AG04450 (cell line): ENCODE data around the gene MYL5. TPM values are rescaled to one million over a fixed set of nuclear protein-coding genes. Genes with fewer than 3 reads are reported as not detected.

Experiments
- CTCF ChIA-PET: fragments of 300-600, 350-600 bp; formaldehyde crosslinking; extraction: SDS; loops from one replicate; lab custom pipeline; 2022; ENCODE audit warnings: antibody characterized with exemption, inconsistent platforms; lab: Charles Lee
- POLR2A ChIA-PET: fragments of 350-600 bp; formaldehyde crosslinking; extraction: SDS; loops from one replicate; lab custom pipeline; 2021; ENCODE audit warnings: antibody characterized with exemption, inconsistent platforms; lab: Yijun Ruan, JAX
- DNase-seq: peaks from one replicate; pipeline ENCODE4 v3.0.0-alpha.2; 2011; ENCODE audit warnings: low read depth, low spot score
- H3K27ac ChIP-seq: one replicate; pipeline ENCODE4 v1.5.1; 2012; ENCODE audit warnings: low read depth, low read length, control low read depth
- H3K27me3 ChIP-seq: one replicate; pipeline ENCODE4 v1.6.0; 2012; ENCODE audit warnings: low read length; ENCODE audit not compliant: control insufficient read depth, insufficient read depth
- H3K4me3 ChIP-seq: 2 replicates; pipeline ENCODE4 v1.5.1; 2011; ENCODE audit warnings: mild to moderate bottlenecking, low read depth, low read length, control low read depth
- H3K9me3 ChIP-seq: 2 replicates; pipeline ENCODE4 v1.5.1; 2012; ENCODE audit warnings: low read length; ENCODE audit not compliant: control insufficient read depth, insufficient read depth
- CTCF ChIP-seq: IDR thresholded peaks from 2 replicates; pipeline ENCODE4 v1.5.1; 2011; ENCODE audit warnings: low read depth, low read length, control low read depth, inconsistent platforms
- polyA plus RNA-seq: library from polyadenylated mRNA; depleted of rRNA; stranded (reverse); fragments of >200 nt; gene quantifications from 2 replicates; pipeline ENCODE4 v1.2.3, GENCODE V29; 2011

Gene MYL5
- polyA plus RNA-seq, 1 experiment: 12.3 TPM

DNA sequence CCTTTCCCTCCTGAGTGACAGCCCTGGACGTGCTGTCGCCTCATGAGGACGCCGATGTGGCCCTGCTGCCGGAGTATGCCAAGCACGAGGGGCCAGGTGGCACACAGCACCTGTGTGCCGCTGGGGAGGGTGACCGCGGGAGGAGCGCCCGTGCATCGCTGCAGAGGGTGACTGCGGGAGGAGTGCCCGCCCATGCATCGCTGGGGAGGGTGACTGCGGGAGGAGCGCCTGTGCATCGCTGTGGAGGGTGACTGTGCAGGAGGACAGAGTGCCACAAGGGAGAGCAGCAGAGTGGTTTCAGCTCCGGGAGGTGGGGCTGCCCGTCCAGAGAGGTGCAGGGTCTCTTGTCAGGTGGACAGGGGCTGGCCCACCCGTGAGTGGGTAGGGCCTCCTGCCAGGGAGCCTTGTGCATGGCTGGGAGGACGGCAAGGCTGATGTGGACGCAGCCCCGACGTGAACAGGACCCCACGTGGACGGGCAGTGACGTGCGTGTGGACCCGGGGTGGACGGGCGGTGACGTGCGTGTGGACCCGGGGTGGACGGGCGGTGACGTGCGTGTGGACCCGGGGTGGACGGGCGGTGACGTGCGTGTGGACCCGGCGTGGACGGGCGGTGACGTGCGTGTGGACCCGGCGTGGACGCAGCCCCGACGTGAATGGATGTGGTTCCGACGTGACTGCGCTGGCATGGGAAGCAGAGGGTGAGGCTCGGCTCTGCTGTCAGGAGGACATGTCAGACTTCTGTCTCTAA is 45.9 kb downstream of the MYL5 start:
- no peak for DNase-seq
- POLR2A ChIA-PET: no interaction called here
- CTCF ChIA-PET: no interaction called here
- Histone ChIP-seq H3K9me3 (peaks cover 36% of the 10 kb centered on the region), H3K4me3 (no peak overlapping the region), H3K27ac (no peak overlapping the region), H3K27me3 (no peaks in the 10 kb centered on the region)
- TF ChIP-seq CTCF: no peak

- TF ChIP-seq CTCF: no peak
- H3K9me3 ChIP-seq: peaks cover 36% of the 10 kb centered on the region
- ChIA-PET POLR2A (interaction anchor here (0.6 kb wide), 1 partner anchor 10 kb away, joined by 5 read pairs; no protein-coding TSS in a partner anchor), CTCF (interaction anchor here (1.8 kb wide), 1 partner anchor 21 kb away, joined by 4 read pairs; no protein-coding TSS in a partner anchor)
- no peaks in the 10 kb centered on the region for H3K27me3 ChIP-seq
- DNase-seq: no peak
- no peak overlapping the region for H3K4me3 ChIP-seq
- no peak overlapping the region for H3K27ac ChIP-seq
Measured at GRCh38 chr4:721261-722168, 47.2 kb downstream of the MYL5 start.

- Histone ChIP-seq H3K9me3 (peaks cover 36% of the 10 kb centered on the region), H3K4me3 (no peak overlapping the region), H3K27ac (no peak overlapping the region), H3K27me3 (no peaks in the 10 kb centered on the region)
- no peak for TF ChIP-seq CTCF
- POLR2A ChIA-PET: no interaction called here
- no peak for DNase-seq
- CTCF ChIA-PET: interaction anchor here (1.8 kb wide), 1 partner anchor 21 kb away, joined by 4 read pairs; no protein-coding TSS in a partner anchor
Measured at GRCh38 chr4:722169-722725, 47.9 kb downstream of the MYL5 start.

DNA sequence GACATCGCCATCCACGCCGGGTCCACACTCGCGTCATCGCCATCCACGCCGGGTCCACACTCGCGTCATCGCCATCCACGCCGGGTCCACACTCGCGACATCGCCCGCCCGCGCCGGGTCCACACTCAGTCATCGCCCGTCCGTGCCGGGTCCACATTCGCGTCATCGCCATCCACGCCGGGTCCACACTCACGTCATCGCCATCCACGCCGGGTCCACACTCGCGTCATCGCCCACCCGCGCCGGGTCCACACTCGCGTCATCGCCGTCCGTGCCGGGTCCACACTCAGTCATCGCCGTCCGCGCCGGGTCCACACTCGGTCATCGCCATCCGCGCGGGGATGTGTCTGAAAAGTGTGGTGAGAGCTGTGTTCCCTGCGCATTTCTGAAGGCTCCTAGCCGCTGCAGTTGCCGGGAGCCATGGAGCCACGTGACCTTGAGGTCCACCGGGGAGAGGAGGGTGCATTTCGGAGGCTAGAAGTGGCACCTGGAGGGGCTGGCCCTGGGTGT is 48.6 kb downstream of the MYL5 start:
- Histone ChIP-seq H3K4me3 (no peak overlapping the region), H3K27me3 (no peaks in the 10 kb centered on the region), H3K9me3 (peaks cover 36% of the 10 kb centered on the region), H3K27ac (no peak overlapping the region)
- ChIA-PET CTCF (interaction anchor here (1.8 kb wide), 1 partner anchor 20 kb away, joined by 4 read pairs; no protein-coding TSS in a partner anchor), POLR2A (no interaction called here)
- TF ChIP-seq CTCF: no peak
- no peak for DNase-seq
